Measurements from ENCODE around the gene ZBTB20.

ZBTB20 gene

GRCh38 chr3:114615523-114616085 is 531.5 kb downstream of the ZBTB20 start:
- DNase-seq (ENCODE audit: insufficient read length, low spot score), result no peak
- no peak for FAIRE-seq

DNA sequence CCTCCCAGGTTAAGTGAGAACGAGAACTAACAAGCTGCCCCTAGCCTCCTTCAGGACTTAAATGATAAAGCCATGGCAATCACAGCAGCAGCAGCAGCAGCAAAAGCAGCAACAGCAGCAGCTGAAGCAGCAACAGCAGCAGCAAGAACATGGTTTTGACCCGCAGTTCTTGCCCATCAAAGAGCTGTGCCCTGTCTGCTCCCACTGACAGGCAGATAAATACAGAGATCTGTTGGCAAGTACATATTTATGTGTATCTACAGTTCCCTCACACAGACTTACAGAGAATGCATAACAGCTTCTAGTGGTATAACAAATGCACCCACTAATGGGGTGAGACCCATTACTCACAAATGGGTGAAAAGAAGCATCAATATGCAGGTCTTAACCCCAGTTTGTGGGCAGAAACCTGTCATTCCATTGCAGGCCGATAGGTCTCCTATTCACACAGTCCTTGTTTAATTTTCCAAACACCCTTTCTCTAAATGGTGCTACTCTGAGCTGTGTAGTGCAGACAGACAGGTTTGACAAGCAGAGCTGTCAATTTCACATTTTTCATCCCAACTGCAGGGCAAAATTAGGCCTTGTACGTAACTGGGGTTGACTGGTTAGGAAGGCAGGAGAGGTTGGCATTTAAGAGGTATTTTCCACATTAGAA is 537.0 kb downstream of the ZBTB20 start:
- no peak for DNase-seq (ENCODE audit: insufficient read length, low spot score)
- FAIRE-seq, result peak; percentile 13

GRCh38 chr3:114608293-114608692 is 538.8 kb downstream of the ZBTB20 start:
- DNase-seq (ENCODE audit: insufficient read length, low spot score), result peak; percentile 37
- FAIRE-seq, result no peak

DNA sequence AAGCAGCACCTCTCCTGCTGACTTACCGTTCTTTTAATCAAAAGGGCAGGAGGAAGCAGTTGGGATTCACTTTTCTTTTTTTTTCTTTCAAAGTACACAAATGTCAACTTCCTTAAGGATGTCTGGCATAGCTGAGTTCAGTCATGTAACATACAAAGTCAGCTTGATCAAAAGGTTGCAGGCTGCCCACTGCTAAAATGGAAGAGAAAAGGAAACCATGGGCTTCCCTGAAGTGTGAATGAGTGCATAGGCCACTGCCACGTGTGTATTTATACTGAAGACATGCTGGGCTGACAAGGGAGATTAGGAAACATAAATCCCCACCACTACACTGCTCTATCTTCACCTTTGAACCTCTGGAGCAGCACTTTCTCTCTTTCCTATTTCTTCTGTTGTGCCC is 540.8 kb downstream of the ZBTB20 start:
- FAIRE-seq, result no peak
- DNase-seq (ENCODE audit: insufficient read length, low spot score), result no peak

DNA sequence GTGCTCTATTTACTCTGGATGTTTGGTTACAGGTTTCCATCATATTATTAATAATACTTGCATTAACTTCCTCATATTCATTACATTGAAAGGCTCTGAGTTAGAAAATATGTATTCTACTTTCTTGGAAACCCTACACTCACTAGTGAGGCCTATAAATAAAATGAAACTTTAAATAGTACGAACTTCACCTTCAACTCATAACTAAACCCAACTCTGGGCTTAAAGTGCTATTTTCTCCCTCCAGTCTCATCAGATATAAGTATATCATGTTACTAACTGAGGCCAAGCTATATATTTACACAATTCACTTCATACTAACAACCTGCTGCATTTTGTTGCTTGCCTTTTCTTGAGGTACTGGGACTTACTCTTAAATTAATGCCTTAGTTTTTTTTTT is 546.5 kb downstream of the ZBTB20 start:
- FAIRE-seq, result no peak
- no peak for DNase-seq (ENCODE audit: insufficient read length, low spot score)

DNA sequence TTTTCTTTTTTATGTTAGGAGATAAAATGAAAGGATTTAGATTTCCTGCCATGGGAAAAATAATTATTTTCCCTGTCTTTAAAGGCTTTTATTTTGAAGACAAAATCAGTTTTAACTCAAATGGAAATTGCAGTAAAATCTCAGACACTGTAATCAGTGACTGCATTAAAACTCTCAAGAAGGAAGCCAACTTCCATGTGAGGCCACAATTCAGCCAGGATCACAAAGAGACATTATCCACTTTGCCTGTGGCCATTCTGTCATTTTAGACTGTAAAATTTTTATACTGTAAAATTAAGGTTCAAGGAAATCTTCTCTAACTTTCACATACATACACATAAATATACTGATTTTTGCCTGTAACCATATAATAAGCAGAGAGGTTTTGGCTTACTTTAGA is 549.2 kb downstream of the ZBTB20 start:
- FAIRE-seq, result no peak
- no peak for DNase-seq (ENCODE audit: insufficient read length, low spot score)

DNA sequence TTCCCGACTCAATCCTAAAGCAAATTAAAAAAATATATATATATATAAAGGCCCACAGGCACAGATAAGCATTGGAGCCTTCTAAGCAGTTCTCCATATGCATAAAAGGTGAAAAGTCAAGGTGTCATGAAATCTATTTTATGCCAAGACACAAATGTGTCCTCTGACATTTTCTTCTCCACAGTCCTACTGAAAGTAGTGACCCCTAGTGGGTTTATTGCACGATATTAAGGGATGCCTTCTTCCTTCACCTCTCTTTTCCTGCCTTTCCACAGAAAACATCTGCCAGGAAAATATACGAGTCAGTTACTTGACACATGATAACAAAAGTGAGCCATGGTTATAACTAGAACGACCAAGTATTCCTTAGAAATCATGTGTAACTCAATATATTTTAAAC is 550.1 kb downstream of the ZBTB20 start:
- no peak for DNase-seq (ENCODE audit: insufficient read length, low spot score)
- FAIRE-seq, result peak; percentile 52

DNA sequence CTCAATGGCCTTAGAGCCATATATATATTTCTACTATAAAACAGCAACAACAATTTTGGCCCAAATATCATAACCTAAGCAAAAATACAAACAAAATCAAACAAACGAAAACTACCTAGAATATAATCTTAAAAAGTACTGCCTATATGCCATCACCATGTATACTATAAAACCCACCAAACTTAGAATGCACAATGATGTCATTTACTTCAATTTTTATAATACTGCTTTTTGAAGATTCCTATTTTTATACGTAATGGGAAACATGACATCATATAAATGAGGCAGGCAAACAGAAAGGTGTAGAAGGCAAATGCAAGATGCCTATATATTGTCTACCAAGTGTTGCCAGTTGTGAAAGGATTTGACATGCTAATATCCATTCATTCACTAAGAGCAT is 550.9 kb downstream of the ZBTB20 start:
- FAIRE-seq (no peak), DNase-seq (ENCODE audit: insufficient read length, low spot score) (no peak)

DNA sequence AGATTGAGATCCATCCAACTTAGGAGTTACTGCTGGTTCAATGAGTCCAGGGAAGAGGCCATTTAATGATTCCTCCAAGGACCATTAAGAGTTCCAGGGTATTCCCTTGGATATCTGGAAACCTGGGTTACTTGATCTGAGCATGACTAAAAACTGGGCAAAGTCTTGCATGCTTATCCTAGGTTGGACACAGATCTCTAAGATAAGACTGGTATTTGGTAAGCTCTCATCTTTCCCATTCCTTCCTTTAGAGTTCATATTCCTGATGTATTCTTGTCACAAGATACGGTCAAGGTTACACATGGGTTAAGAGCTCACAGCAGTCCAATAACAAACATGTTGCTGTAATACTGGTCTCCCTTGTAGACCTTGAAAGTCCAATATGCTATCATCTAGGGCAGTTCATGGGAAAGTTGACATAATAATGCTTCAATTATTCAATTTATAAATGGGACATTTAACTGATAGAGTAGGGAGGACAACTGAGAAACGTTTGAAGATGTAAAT is 551.5 kb downstream of the ZBTB20 start:
- FAIRE-seq, result no peak
- DNase-seq (ENCODE audit: insufficient read length, low spot score), result no peak

GRCh38 chr3:114590309-114591047 is 556.6 kb downstream of the ZBTB20 start:
- FAIRE-seq (no peak), DNase-seq (ENCODE audit: insufficient read length, low spot score) (no peak)

DNA sequence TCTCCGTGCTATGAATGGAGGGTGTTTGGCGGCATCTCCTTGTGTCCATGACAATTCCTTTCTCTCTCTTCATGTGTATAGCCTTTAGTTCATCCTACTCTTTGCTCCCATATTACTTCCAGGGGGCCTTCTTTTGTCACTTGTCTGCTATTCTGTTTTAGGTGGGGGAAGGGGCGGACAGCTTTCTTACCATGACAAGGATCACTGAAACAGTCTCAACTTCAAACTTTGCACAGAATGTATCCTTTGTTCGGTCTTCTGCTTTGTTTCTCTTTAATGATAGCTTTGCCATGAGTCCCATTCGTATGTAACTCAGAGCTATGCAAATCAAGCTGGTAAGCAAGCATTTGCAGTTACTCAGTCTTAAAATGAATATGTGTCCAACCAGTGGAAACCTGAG is 559.1 kb downstream of the ZBTB20 start:
- no peak for FAIRE-seq

DNA sequence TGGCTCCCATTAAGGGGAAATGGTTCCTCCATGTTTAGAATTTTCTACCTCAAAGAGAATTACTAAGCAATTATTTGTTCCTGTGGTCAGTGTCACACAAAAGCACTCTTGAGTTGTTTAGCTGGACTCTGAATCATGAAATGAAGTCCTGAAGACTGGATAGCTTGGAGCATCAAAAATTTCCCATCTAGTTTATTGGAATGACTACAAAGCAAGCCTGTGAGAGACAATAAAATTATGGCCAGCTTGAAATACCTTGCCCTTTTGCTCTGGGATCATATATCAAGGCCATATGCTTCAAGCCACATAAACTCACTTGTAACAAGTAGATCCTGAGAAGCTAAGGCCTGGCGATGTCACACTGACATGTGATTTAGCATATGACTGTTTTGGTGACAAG is 561.0 kb downstream of the ZBTB20 start:
- FAIRE-seq, result no peak
- DNase-seq (ENCODE audit: insufficient read length, low spot score), result no peak

More for the DNA sequence above, 559.1 kb downstream of the ZBTB20 start:
- DNase-seq (ENCODE audit: insufficient read length, low spot score), result no peak

- no peak for FAIRE-seq
- no peak for DNase-seq (ENCODE audit: insufficient read length, low spot score)
These were observed 561.4 kb downstream of the ZBTB20 start for GRCh38 chr3:114585687-114586086.

DNA sequence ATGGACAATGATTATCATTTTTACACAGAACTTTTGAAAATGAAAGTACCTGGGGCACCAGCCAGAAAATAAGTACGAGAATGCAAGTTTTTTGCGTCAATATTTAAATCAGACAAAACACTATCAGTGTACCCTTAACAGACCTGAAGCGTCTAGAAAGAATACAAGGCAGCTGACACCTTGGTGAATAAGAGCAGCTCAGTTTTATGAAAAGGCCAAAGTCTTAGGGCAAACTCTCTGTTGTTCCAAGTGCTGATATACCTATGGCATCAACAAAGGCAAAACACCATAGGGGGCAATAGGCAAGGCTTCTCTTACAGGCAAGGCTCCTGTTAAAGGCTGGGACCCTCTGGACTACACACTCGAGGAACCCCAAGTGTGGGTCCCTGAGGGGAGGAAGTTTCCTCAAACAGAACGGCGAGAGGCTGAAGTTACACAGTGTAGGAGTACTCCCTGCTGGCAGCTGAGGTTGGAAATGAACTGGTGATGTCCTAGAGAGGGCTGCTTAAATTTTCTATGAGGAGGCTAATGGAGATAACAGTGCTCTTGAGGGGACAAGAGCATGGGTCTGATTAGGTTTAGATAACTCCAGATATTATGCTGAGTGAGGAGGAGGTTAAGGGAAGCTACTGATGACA is 562.2 kb downstream of the ZBTB20 start:
- DNase-seq (ENCODE audit: insufficient read length, low spot score), result no peak
- no peak for FAIRE-seq

DNA sequence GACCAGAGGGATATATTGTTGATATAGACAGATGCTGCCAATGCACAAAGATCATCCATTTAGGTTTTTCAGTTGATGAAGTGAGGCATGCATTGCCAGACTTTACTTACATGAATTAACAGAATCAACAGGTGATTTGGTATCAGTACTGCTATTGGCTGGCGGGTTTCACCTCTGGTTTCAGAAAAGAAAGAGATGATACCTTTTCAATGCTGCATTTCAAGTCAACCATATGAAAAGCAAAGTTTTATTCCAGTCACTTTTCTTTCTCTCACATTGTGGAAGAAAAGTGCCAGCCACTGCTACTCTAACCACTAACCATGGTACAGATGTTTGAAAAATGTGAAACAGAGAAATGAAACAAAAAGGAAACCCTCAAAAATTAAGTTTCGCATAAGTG is 564.2 kb downstream of the ZBTB20 start:
- no peak for FAIRE-seq
- no peak for DNase-seq (ENCODE audit: insufficient read length, low spot score)

GRCh38 chr3:114572364-114573062 is 574.6 kb downstream of the ZBTB20 start:
- DNase-seq (ENCODE audit: insufficient read length, low spot score), result no peak
- no peak for FAIRE-seq

- FAIRE-seq, result no peak
These were observed 575.7 kb downstream of the ZBTB20 start for GRCh38 chr3:114571363-114571762.

DNA sequence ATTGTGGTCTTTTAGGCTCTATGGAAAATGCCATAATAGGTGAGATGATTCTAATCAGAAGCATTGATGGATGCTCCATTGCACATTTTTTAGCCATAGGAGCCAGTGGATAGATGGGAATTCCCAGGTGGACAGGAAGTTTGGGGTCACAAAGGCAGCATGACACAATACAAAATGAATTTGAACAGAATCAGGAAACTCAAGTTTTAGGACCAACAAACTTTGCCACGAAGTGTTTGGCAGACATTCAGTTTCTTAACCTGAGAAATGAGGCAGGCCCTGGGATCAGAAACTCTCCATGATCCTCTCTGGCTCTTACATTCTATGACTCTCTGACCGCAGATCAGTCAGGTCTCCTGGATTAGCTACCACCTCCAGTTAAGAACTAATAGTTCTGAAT is 577.9 kb downstream of the ZBTB20 start:
- no peak for FAIRE-seq
- DNase-seq (ENCODE audit: insufficient read length, low spot score), result no peak

More at GRCh38 chr3:114571363-114571762, 575.7 kb downstream of the ZBTB20 start:
- DNase-seq (ENCODE audit: insufficient read length, low spot score), result no peak

DNA sequence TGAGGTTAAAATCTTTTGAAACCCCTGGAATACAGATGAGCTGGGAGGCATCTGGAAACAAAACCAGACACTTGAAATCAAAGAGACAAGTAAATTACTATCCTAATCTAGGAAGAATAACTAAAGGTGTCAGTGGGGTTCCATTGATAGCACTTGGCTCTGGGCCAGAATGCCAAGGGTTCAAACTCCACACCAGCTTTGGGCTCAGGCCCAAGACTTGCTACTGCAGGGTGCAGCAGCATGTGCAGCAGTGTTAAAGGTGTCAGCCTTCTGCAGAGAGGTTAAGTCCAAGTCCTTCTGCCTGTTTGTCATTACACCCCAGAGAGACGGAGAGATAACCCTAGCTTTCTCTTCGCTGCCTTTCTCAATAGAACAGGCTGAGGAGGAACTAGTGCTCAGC is 579.3 kb downstream of the ZBTB20 start:
- FAIRE-seq, result no peak

DNA sequence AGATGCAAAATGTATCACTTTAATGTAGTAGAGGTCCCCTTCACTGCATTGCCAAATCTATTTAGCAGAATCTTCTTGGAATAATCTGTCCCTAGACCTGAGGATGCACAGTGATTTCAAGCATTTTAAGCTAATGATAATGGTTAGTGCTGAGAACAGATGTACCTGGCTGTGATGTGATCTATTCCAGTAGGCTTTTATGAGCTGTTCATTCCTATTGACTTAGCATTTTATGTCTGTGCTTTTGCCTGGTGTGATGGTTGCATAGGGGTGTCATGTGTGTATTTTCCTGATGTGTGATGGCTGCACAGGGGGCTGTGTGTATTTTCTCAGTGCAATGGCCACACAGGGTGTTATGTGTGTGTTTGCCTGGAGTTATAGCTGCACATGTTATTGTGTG is 580.3 kb downstream of the ZBTB20 start:
- no peak for DNase-seq (ENCODE audit: insufficient read length, low spot score)
- FAIRE-seq, result no peak

More for the DNA sequence above, 579.3 kb downstream of the ZBTB20 start:
- no peak for DNase-seq (ENCODE audit: insufficient read length, low spot score)
